C4-2B (cell line): ENCODE data around the gene SSR1.
A peak's percentile ranks its signal among the peaks of the same experiment; 100 is the strongest.

Source experiments
- H3K27ac ChIP-seq: fragments of 450-650 bp; 2 replicates; pipeline ENCODE4 v1.5.1; 2017
- CTCF ChIP-seq: fragments of 450-650 bp; conservative IDR thresholded peaks from 2 replicates; pipeline ENCODE4 v1.5.1; 2017; ENCODE audit warnings: mild to moderate bottlenecking
- ZFX ChIP-seq: fragments of 450-650 bp; IDR thresholded peaks from 2 replicates; pipeline ENCODE4 v1.6.1; 2017

The SSR1 gene

GRCh38 chr6:7243179-7243981, 69.6 kb downstream of the SSR1 start:
- peak; percentile 95 for TF ChIP-seq CTCF
- no peak for TF ChIP-seq ZFX
- H3K27ac ChIP-seq, result peak overlapping the region; percentile 31; the same call in 1 of the 2 replicates

- TF ChIP-seq CTCF (no peak), ZFX (no peak)
- peak overlapping the region; percentile 31; the same call in 1 of the 2 replicates for H3K27ac ChIP-seq
Measured at GRCh38 chr6:7242835-7243178, 70.2 kb downstream of the SSR1 start.

GRCh38 chr6:7241709-7242645, 71.0 kb downstream of the SSR1 start:
- no peak for TF ChIP-seq ZFX
- TF ChIP-seq CTCF, result no peak
- 0 out of 2 replicates have a peak overlapping the region, but pooled peaks have one; percentile 0 for H3K27ac ChIP-seq

GRCh38 chr6:7241160-7241559, 71.8 kb downstream of the SSR1 start:
- TF ChIP-seq ZFX (no peak), CTCF (no peak)
- H3K27ac ChIP-seq, result no peak overlapping the region

GRCh38 chr6:7240351-7240750, 72.6 kb downstream of the SSR1 start:
- no peak overlapping the region for H3K27ac ChIP-seq
- no peak for TF ChIP-seq ZFX
- TF ChIP-seq CTCF, result no peak

- peak overlapping the region; percentile 38 for H3K27ac ChIP-seq
- no peak for TF ChIP-seq ZFX
- TF ChIP-seq CTCF, result no peak
Measured at GRCh38 chr6:7239590-7239948, 73.4 kb downstream of the SSR1 start.
